GM18502 (cell line): ENCODE measurements around the gene GLCE.

Source experiments
- ATAC-seq: cut with Tn5 transposase; IDR thresholded peaks from one replicate; pipeline ENCODE4 v1.9.1; 2021; ENCODE audit warnings: mild to moderate bottlenecking; ENCODE audit not compliant: unreplicated experiment, poor library complexity

Gene GLCE

GRCh38 chr15:69190504-69190903, 30.1 kb downstream of the GLCE start:
- no peak for ATAC-seq

GRCh38 chr15:69194025-69194827, 33.8 kb downstream of the GLCE start:
- no peak for ATAC-seq

- no peak for ATAC-seq
Observed at GRCh38 chr15:69194854-69195253, 34.4 kb downstream of the GLCE start.

- ATAC-seq = no peak
Observed at GRCh38 chr15:69200832-69201745, 40.7 kb downstream of the GLCE start.

- ATAC-seq = no peak
Observed at GRCh38 chr15:69206079-69206478, 45.6 kb downstream of the GLCE start.

- no peak for ATAC-seq
Observed at GRCh38 chr15:69209661-69210060, 49.2 kb downstream of the GLCE start.

GRCh38 chr15:69210574-69210973, 50.1 kb downstream of the GLCE start:
- no peak for ATAC-seq

GRCh38 chr15:69213786-69214185, 53.4 kb downstream of the GLCE start:
- no peak for ATAC-seq

GRCh38 chr15:69215314-69216035, 55.0 kb downstream of the GLCE start:
- ATAC-seq = no peak

- ATAC-seq = no peak
Observed at GRCh38 chr15:69217381-69217780, 56.9 kb downstream of the GLCE start.

- no peak for ATAC-seq
Observed at GRCh38 chr15:69219690-69220089, 59.3 kb downstream of the GLCE start.

GRCh38 chr15:69222002-69222474, 61.6 kb downstream of the GLCE start:
- ATAC-seq = no peak

GRCh38 chr15:69223083-69223813, 62.8 kb downstream of the GLCE start:
- ATAC-seq = no peak

- ATAC-seq = no peak
Observed at GRCh38 chr15:69224383-69224782, 63.9 kb downstream of the GLCE start.

GRCh38 chr15:69225355-69226022, 65.1 kb downstream of the GLCE start:
- ATAC-seq = no peak

GRCh38 chr15:69226023-69226355, 65.6 kb downstream of the GLCE start:
- no peak for ATAC-seq

- no peak for ATAC-seq
Observed at GRCh38 chr15:69232144-69232543, 71.7 kb downstream of the GLCE start.

GRCh38 chr15:69232765-69233164, 72.3 kb downstream of the GLCE start:
- ATAC-seq = no peak

GRCh38 chr15:69234676-69235075, 74.2 kb downstream of the GLCE start:
- ATAC-seq = no peak

GRCh38 chr15:69236505-69236904, 76.1 kb downstream of the GLCE start:
- no peak for ATAC-seq
